NCI-H2029 (cell line): ENCODE results near the gene OR52N1.

Experiments
- DNase-seq: peaks from one replicate; lab custom pipeline; 2025; lab: John Stamatoyannopoulos, UW

Gene OR52N1

DNA sequence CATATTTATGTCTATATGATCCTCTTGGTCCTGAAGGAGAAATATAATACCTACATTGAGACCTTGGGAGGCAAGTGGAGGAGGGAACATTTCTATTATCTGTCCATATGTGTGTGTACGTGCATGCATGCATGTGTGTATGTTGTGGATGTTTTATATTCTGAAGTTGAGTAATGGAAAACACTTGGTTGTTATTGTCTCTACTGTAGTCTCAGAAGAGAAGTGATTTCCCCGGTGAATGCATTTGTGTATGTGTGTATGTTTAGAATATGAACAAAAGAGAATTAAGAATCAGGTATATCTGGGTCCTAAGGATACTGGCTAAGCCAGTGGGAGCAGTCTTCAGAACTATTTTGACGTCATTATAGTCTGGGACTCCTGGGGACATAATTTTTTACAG is at the start of gene OR52N1:
TSS of gene OR52N1 (minus strand) at position 101 of the 400 bp plus-strand sequence. CDS start 2,449 bp downstream, outside the sequence.
- no peak for DNase-seq

DNA sequence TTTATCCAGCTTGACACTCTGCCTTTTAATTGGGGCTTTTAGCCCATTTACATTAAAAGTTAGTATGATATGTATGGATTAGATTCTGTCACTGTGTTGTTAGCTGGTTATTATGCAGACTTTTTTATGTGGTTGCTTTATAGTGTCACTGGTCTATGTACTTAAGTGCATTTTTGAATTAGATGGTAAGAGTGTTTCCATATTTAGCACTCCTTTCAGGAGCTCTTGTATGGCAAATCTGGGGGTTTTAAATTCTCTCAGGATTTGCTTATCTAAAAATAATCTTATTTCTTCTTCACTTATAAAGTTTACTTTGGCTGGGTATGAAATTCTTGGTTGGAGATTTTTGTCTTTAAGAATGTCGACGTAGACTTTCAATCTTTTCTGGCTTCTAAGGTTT is 46.6 kb upstream of the OR52N1 start:
- DNase-seq: no peak

DNA sequence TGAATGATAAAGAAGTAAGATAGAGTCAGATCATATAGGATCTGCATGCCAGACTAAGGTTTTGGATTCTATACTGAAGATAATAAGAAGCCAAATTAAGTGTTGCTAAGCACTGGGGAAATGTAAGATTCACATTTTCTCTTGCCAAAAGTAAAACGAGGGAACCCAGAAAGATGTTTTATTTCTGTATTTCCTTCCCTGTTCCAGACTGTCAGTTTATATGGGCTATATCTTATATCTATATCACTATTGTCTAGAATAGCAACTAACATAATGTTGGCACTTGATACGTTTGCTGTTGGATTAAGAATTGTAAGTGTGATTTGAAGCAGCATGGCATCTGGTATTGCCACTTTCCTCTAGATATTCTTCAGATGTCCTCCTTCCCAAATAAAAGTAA is 42.4 kb upstream of the OR52N1 start:
- no peak for DNase-seq

DNA sequence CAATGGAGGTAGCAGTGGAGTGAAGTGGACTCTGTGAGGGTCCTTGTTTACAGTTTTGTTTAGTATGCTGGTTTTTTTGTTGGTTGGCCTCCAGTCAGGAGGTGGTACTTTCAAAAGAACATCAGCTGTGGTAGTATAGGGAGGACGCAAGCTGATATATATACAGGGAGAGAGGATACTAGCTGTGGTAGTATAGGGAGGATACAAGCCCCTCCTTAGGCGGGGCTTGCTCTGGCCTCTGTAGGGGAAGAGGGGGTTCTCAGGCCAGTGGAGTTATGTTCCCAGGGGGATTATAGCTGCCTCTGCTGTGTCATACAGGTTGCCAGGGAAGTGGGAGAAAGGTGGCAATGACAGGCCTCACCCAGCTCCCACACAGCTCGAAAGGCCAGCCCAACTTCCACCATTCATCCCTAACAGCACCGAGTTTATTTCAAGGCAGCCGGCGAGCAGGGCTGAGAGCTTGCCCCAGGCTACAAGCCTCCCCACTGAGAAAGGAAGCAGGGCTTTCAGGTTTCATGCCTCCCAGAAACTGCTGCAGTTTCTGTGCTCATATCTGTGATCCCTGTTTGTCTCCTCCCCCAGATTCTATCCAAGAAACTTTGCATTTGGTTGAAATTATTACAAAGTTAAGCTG is 40.2 kb upstream of the OR52N1 start:
- no peak for DNase-seq

DNA sequence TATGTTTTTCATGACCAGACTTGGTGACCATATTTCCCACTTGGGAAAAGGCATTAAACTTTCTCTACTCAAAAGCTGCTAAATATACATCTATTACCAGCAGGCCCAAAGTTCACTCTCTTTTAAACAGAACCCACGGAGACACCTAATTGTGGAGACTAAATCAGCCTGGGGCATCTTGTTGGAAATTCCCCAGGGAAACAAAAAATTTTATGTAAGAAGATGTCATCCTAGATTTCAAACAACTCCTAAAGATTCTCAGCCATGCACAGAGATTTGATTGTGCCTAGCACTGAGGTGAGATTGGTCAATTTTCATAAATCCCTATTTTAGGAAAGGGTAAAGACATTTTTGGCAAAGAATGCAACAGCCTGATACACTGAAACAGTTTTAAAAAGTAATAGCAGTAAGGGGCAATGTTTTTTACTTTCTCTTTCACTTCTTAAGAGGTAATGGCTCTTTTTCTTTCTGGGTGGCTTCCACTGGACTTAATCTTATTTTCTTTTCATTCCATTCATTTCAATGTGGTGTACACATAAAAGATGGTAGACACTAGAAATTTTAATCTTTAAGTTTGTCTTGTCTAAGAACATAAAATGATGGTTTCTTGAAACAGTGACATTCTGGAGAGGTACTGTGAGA is 27.3 kb upstream of the OR52N1 start:
- DNase-seq: no peak

DNA sequence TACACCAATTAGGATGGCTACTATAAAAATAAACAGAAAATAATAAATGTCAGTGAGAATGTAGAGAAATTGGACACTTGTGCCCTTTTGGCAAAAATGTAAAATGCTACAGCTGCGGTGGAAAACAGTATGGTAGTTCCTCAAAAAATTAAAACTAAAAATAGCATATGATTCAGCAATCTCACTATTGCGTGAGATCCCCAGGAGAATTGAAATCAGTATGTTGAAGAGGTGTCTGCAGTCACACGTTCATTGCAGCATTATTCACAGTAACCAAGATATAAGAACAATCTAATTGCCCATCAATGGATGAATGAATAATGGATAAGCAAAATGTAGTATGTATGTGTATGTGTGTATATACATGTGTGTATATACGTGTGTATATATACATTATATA is 24.5 kb upstream of the OR52N1 start:
- no peak for DNase-seq

DNA sequence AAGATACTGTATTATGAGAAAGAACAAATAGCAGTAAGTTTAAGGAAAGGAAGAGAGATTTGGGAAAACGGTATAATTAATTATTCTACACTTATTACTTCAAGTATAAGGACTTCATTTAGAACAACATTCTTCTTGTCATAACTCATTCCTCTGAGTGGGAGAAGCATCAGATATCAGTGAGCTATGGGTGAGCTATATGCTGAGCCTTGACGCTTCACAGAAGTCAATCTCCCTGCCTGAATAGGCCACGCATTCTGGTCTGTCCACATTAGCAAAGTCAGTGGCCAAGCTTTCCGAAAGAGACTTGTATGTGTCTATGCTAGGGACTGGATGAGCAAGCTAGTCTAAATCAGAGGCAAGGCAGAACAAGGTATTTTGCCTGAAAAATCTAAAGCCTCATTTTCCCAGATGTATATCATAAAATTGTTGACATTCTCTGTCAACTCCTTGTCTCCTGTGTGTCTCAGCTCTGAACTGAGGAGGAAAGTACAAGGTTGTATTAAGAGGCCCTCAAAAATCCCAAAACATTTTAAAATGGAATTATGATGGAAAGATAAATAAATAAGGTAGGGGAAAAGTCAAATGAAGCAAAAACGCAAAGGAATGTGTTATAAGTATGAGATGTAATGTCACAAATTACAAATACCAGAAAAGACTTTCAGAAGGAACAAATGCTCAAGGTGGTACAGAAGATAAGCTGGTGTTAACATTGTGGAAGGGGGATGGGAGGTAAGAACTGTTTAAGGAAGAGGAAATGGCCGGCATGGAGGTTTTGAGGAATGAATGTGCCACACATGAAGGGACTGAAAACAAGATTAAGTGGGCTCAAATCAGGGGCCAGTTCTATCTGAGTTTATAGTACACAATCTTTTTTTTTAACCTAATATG is 19.1 kb upstream of the OR52N1 start:
- DNase-seq: no peak

DNA sequence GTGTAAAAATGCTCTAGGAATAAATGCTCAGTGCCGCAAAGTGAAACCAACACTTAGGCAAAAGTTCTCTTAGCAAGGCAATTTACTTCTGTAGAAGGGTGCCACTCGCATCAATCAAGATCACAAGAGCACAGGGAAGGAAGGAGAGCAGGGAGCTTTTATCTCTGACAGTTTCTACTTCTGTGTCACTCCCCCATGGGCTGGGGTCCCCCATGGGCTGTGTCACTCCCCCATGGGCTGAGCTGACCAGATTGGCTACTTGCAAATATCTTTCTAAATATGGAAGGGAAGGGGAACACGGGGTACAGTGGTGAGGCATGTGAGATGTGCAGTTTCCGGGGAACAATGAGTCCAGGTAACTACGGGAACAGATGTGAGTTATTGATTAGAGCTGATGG is 18.1 kb upstream of the OR52N1 start:
- no peak for DNase-seq

DNA sequence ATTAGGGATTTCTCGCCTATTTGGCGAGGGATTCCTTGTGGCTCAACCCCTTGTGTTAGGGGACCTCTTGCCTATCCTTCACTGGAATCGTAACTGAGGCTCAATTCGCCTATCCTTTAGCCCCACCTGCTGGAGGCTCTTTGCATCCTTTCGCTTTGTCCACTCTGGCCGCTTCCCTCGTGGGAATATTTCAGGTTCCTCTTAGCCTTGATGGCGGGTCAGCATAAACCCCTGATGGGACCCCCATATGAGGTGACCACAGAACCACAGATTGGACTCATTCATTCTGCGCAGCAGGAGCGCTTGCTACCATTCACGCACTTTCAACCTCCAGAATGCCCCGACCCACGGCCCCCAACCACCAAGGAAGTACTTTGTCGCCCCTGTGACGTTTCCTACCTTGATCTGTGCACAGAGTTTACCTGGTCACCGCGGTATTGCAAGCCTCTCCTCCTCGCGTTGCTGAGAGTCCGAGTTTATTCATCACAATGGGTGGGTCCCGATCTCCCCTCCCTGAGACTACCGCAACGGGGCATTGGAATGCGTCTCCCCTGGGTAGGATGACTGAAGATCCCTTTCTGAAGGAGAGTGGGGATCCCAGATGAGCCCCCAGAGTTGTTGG is 17.5 kb upstream of the OR52N1 start, which contains the start of gene OR52N2:
TSS of gene OR52N2 (plus strand) at position 425 of the 622 bp plus-strand sequence. CDS start 11,412 bp downstream, outside the sequence.
- no peak for DNase-seq

DNA sequence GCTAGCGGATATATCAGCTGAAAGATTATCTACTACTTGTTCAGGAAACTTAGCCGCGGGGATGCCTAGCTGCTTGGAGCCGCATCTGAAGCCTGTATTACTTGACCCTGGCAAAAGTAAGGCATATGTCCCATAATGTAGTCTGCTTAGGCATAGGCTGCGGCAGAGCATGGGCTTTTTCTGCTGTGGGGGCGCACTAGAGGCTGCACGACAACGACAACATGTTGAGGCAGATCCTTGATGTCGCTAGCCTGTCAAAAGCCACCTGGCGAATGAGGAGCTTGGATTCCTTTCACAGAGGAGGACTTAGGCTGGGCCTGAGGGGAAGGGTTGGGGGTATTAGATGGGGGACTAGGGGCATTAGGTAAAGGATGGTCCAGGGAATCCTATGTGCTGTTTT is 16.5 kb upstream of the OR52N1 start:
- DNase-seq: no peak

DNA sequence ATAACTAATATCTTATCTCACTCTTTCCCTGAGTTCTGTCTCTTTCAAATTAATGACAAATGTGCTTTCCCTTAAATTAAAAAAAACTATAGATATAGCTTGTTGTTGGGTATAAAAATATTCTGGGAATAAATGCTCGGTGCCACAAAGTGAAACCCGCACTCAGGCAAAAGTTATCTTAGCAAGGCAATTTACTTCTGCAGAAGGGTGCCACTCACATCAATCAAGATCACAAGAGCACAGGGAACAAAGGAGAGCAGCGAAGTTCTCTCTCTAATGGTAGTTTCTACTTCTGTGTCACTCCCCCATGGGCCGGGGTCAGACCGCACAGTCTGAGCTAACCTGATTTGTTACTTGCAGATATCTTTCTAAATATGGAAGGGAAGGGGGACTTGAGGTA is 12.9 kb upstream of the OR52N1 start:
- DNase-seq: no peak

DNA sequence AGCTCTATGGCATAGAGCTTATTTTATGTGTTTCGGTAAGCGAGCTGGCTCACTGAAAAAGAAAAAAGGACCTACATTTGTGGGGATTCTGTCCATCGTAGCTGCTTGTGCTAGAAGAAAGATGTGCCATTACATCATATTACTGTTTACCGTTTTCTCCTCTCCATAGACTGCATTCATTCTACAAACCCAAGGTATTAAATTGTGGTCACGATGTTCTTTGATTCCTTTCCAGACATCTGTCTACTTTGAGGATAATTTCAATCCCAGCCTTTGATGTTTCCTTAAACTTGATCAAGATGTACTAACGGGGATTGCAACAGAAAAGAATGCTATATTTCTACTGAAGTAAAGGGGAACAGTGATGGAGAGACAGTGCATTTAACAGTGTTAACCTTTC is 5.5 kb upstream of the OR52N1 start:
- no peak for DNase-seq

DNA sequence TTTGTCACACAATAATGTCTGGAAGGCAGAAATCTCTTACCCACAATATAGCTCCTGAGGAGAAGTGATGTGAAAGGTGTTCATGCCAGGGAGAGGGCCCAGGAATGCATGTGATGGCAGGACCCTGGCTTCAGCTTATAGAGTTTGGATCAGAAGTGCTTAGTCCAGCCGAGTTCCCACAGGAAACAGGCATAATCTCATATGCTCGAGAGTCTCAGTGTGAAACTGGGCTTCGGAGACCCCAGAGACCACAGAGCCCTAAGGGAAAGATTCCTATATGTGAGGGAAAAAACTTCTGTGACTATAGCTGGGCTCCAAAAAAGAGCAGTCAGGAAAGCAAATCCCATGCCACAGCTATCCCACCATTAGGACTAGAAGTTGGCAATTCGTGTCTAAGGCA is 7.8 kb downstream of the OR52N1 start, which contains the start of gene OR52N5:
TSS of gene OR52N5 (minus strand) at position 101 of the 400 bp plus-strand sequence. CDS start 4,721 bp downstream, outside the sequence.
- no peak for DNase-seq

DNA sequence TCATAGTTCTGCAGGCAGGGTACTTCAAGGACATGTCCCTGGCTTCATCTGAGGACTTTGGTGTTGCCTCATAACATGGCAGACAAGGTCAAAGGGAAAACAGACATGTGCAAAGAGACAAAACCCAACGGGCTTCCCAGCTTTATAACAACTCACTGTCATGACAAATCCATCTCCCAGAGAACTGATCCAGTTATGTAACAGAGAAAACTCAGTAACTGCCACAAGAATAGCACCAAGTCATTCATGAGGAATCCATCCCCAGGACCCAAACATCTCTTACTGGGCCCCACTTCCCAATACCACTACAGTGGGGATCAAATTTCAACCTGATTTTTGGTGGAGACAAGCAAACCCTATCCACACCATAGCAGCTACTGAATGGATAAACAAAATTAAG is 24.0 kb downstream of the OR52N1 start:
- no peak for DNase-seq

DNA sequence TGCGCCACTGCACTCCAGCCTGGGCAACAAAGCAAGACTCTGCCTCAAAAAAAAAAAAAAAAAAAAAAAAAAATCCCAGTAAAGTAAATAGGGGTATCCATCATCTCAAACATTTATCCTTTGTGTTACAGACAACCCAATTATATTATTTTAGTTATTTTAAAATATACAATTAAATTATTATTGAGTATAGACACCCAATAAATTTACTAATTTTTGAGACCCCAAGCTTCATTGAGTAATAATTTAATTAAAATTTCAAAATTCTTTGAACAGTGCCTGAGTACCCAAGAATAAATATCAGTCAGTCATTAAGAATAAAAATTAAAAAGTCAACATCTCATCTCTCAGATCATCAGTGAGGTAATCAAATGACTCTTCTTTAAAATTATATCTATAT is 37.1 kb downstream of the OR52N1 start, which contains the start of gene OR52N4:
TSS of gene OR52N4 (plus strand) at position 301 of the 400 bp plus-strand sequence. CDS start 498 bp downstream, outside the sequence.
- DNase-seq: no peak

DNA sequence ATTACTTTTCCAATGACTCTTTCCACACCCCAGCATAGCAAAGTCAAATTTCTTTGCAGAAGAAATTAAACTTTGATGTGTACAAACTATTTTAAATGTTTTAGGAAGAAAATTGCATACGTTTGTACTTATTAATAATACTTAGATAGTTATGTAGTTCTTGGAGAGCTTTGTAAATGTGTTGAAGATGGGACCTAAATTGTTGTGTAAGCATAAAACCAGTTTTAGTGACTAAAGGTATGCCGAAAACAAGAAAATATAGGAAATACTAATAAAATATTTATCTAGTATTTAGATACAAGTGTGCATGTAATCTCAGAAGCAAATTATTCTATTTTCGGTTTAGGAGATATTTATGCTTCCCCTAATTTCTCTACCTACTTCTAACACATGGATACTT is 41.2 kb downstream of the OR52N1 start:
- DNase-seq: no peak

DNA sequence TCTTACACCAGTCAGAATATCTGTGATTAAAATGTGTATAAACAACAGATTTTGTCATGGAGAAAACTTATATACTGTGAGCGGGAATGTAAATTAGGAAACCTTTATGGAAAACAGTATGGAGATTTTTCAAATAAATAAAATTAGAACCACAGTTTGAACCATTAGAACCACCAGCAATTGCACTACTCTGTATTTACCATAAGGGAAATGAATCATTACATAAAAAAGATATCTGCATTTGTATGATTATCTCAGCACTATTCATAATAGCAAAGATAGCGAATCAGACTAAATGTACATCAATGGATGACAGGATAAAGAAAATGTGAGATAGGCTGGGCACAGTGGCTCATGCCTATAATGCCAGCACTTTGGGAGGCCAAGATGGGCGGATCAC is 44.5 kb downstream of the OR52N1 start:
- no peak for DNase-seq

DNA sequence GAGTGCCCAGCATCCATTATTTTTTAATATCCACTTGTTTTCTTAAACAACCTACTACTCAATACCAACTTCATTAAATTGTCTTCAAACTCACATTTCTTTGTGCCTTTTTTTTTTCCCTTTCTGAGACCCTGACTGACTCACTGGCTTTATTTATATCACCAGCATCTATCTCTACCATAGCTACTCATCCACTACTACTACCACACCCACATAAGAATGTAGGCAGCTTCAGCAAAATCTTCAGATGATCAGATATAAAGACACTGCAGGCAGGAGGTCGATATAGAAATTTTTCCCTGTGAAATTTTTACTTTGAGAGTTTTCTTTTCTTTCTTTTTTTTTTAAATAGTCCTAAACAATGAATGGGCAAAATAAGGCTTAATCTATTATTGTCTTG is 52.6 kb downstream of the OR52N1 start:
- DNase-seq: no peak

DNA sequence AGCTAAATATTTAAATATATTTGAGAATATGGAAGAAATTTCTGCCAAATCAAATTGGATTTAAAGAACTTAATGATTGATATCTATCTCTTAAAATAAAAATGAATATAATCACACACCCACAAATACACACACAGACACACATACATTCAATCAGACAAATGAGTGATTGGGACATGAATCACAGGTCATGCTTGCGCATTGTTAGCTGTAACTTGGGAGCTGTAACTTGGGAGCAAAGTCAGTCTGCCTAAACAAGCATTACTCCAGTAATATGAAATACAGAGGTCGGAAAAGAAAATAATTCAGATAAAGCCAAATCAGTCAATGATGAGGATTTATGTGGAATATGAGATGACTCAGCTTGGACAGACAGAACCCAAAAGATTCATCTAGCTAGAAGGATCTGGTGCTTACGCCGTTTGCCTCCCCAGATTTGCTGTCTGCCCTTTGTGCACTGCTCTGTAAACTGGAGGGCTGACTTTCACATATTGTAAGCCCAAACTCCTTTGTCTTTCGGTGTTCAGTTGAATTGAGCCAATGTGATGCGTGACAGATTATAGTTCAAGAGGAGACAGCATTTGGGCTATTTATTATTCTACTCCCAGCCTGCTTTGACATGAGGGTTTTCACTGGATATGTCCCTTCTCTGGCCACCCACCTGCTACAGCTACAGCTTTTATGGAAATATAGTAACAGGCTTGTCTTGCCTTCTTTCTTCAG is 53.2 kb downstream of the OR52N1 start:
- DNase-seq: no peak

DNA sequence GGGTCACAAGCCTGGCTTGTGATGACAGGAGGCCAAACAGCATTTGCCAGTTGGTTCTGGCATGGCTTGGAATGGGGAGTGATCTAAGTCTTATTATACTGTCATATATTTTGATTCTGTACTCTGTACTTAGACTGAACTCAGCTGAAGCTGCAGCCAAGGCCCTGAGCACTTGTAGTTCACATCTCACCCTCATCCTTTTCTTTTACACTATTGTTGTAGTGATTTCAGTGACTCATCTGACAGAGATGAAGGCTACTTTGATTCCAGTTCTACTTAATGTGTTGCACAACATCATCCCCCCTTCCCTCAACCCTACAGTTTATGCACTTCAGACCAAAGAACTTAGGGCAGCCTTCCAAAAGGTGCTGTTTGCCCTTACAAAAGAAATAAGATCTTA is 54.0 kb downstream of the OR52N1 start:
- DNase-seq: no peak
